Ovary (tissue), 3 donors: ENCODE results near the gene CDH18.

ENCODE experiments used
- CTCF ChIP-seq, 3 donors: fragments of 450-650 bp in 2 of 3; fragments of 200-600 bp in 1 of 3; IDR thresholded peaks; one replicate each; pipeline versions ENCODE4 v1.5.1 to v1.8.0; 2016 to 2022; ENCODE audit warnings: antibody characterized with exemption in 3 of 3, mild to moderate bottlenecking in 1 of 3
- POLR2A ChIP-seq: fragments of 450-650 bp; IDR thresholded peaks from one replicate; pipeline ENCODE4 v1.6.1; 2017; ENCODE audit warnings: antibody characterized with exemption, mild to moderate bottlenecking, moderate library complexity
- donor health status: DM: no; HTN: no; CAD: no.

GRCh38 chr5:19859020-19859419 is 129.0 kb downstream of the CDH18 start:
- no peak for TF ChIP-seq POLR2A
- TF ChIP-seq CTCF (IDR thresholded peaks at IDR 0.05): no peak
